NCI-H1436 (cell line): ENCODE data around the gene GTSF1L.
"Not testable (repeated sequence)": the region's sequence is repeated elsewhere in the genome, so short reads cannot be mapped to it uniquely, and the experiment has no call there.

ENCODE experiments used
- DNase-seq: peaks from one replicate; lab custom pipeline; 2025; lab: John Stamatoyannopoulos, UW

Gene GTSF1L

DNA sequence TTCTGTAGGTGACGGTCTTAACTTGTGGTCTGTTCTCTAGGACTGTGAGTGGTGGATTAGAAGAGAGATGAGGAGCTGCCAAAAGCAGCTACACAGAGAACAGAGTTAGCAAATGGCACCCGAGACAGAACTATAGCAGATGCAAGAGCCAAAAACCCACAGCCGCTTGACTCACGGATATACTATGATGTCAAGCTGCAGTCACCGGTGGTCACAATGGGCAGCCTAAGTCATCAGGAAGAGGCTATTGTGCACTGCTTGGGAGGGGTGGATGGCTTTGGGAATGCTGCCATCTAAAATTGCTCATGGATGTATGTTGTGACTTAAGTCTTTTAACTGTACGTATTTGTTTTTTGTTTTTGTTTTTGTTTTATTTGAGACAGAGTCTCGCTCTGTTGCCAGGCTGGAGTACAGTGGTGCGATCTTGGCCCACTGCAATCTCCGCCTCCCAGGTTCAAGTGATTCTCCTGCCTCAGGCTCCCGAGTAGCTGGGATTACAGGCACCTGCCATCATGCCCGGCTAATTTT is at the start of gene GTSF1L:
Gene GTSF1L (minus strand): TSS at position 192 of the 528 bp plus-strand sequence. CDS start 308 bp downstream, outside the sequence.
- DNase-seq = no peak

- no peak for DNase-seq
These were observed 48.0 kb upstream of the GTSF1L start for GRCh38 chr20:43774754-43775153.

DNA sequence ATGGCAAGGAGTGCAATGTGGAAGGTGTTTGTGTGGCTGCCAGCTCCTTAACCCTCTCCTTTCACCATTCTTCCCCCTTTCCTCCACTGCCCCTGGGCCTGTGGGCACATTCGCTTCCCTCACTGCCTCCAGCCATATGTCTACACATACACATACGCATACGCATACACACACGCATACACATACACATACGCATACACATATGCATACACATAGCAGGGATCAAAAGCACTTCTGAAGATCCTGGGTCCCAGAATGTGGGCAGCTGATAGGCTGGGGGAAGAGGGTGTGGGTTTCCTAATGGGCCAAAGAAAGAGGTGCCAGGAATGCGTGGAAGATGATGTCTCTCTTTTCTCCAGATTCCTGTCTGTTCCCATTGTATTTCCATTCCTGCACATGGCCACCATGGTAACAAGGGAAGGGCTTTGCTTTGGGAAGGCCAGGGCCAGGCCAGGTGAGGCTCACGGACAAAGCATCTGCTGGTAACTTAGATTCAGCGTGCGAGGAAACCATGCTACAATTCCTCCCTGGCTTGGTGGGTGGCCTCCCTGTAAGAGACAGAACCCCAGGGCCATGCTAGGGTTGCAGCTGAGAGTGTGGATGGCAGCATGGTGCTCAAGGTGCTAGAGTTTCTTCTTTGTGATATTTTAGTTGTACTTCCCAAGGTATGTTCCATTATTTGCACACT is 44.8 kb upstream of the GTSF1L start:
- no peak for DNase-seq

GRCh38 chr20:43770342-43770741 is 43.5 kb upstream of the GTSF1L start:
- DNase-seq = no peak

- no peak for DNase-seq
These were observed 41.1 kb upstream of the GTSF1L start for GRCh38 chr20:43767686-43768474.

- no peak for DNase-seq
These were observed 40.1 kb upstream of the GTSF1L start for GRCh38 chr20:43766917-43767316.

DNA sequence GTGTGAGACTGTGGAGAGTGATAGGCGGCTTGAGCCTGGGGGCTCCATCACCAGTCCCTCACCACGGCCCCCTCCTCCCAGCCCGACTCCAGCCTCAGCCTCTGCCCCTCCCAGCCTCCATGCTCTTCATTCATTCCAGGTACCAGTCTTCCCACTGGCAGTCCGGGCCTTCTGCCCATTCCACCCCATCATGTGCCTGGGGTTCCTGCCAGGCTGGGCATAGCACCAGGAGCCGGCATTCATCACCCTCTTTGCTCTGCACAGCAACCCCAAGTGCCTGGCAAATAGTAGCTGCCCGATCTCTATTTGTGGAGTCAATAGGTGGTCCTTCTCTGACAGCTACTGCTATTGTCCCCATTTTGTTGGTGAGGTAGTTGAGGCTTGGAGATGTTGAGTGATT is 39.6 kb upstream of the GTSF1L start:
- DNase-seq = no peak

DNA sequence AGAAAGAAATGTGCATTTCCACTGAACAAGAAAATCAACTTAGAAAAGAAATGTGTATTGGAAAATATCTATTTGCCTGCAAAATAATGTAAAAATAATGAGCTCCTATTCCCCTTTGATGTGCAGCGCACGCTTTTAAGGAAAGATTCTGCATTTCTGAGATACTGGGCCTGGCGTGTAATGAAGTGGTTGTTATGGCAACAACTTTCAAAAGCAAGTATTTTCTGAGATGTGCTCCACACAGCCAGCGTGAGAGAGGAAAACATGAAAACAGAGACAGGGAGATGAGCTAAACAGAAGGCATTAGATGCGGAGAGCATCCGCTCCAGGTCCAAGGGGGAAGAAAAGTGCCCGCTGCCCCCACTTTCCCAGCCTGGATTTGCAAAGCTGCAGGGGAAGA is 39.1 kb upstream of the GTSF1L start:
- no peak for DNase-seq

DNA sequence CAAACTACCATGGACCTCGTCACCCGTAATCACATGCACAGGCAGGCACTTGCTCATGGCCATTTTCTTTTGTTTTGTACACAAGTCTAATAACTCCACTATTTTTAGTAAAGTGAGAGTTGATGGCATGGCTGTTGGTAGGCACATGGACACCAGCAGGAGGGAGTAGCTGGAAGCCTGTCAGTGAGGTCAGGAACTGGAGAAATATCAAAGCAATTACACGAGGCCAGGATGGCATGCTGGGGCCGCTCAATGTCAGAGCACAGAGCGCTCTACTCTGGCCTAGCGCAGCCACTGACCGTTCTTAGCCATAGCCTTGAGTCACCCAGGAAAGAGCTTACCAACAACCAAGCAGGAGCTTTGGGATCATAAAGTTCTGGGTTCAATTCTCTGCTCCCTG is 36.1 kb upstream of the GTSF1L start:
- DNase-seq = no peak

GRCh38 chr20:43761386-43762340 is 34.9 kb upstream of the GTSF1L start:
- DNase-seq = peak; percentile 87

DNA sequence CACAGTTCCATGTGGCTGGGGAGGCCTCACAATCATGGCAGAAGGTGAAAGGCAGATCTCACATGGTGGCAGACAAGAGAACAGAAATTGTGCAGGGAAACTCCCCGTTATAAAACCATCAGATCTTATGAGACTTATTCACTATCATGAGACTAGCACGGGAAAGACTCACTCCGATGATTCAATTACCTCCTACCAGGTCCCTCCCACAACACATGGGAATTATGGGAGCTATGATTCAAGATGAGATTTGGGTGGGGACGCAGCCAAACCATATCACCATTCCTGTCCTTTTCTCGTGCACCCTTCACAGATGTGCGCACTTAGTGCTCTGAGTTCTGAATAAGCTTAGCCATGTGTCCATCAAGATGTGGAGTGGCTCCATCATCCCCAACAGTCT is 31.1 kb upstream of the GTSF1L start:
- not testable (repeated sequence) for DNase-seq

DNA sequence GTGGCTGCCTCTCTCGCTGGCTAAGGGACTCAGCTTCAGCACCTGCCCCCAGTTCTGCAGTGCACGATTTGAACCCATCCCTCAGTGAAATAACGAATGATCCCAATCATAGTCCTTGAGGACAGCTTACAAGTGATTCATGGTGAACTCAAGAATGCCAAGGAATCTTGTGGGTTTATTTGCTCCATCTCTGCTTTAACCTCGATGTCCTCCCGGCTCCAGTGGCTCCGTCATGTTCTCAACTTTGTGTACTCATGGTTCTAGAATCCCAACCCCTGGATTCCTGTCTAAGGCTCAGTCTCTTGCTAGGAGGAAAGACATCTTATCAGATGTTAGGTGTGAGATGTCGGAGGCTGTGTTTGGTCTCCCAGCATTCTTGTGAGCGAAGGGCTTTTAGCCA is 29.0 kb upstream of the GTSF1L start:
- DNase-seq = no peak

DNA sequence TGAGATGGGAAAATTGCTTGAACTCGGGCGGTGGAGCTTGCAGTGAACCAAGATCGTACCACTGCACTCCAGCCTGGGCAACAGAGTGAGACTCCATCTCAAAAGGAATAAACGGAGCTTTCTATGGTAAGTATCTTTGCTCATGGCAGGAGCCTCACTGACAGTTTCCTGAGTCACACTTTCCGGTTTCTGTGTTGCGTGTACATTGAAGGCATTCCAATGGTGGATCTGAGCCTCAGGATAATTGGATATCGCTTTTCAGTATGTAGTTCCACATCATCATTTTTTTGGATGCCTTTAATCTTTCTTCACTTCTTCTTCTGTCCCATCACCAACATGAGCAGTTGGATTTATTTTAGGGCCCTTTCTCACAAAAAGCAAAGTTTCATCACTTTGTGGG is 28.6 kb upstream of the GTSF1L start:
- DNase-seq = no peak

GRCh38 chr20:43752561-43753301 is 25.9 kb upstream of the GTSF1L start:
- no peak for DNase-seq

- DNase-seq = no peak
These were observed 25.2 kb upstream of the GTSF1L start for GRCh38 chr20:43752051-43752360.

DNA sequence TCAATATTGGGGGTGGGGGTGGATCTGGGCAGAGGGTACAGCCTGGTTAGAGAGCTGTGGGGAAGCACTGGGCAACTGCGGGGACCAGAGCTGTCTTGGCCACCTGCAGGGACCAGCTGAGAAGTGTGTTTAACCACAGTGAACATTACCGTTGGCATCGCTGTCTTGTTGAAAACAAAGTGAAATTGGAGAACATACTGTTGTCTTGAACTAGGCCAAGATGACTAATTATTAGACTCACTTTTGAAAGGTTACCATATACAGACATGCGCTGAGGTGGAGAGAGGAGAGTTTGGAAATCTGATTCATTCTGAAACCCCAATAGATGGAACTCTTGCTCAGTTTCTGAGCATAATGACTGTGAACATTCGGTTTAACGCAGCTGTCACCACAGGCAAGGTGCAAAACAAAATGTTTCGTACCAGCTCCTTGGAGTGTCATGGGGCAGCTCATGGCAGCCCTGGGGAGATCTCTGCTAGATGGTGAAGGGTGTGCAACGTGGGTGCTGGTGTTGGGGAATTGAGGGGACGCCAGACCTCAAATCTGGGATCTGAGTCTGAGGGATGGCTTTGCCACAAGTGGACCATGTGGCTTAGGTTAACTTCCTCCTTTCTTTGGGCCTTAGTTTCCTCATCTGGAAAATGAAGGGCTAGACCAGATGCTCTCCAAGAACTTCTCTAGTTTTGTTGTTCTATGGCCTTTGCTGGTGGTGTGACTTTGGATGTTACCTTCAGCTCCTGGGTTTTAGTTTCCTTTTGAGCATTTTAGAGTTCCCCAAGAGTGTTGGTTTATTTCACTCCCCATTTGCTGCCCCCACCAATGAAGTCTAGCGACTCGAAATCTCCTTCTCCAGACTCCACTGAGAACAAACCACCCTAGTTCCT is 24.6 kb upstream of the GTSF1L start:
- no peak for DNase-seq

DNA sequence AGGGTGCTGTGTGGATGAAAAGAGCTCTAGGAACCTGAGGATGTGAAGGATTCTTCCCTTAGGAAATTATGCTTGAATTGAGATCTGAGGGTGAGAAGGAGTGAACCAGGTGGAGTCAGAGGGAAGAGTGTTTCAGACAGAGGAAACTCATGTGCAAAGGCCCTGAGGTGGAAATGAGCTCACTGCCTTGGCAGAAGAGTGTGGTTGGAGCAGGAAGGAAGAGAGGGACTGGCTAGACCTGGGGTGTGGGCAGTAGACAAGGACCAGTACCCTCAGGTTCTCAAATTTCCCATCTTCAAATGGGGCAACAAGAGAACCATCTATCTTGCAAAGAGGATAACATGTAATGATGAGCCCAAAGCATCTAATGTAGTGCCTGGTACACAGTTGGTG is 24.0 kb upstream of the GTSF1L start:
- DNase-seq = no peak

DNA sequence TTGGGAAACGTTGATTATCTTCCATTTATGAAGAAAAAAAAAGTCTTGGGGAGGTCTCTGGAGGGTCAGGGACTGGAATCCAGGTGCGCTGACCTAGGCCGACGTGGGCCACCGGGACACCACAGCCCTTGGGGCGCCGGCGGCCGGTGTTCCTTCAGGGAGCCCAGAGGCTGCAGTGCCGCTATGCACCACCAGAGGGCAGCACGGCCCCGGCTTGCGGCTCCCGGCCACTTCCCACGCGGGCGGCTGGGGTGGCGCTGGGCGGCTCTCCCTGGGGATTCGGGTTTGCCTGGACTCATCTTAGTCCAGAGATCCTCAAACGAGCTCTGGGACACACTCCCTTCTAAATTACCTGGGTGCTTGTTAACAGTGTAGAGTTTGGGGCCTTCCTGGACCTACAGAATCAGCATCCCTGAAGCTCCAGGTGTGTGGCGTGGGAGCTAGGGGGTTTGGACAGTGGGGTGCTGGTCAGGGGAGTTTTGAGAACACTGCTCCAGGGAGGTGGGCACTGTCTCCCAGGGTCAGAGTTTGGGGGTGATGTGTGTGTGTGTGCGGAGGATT is 23.0 kb upstream of the GTSF1L start:
- peak; percentile 44 for DNase-seq

GRCh38 chr20:43748274-43748673 is 21.5 kb upstream of the GTSF1L start:
- DNase-seq = no peak
